ENCODE data around the gene RFWD3. TPM values are rescaled to one million over a fixed set of nuclear protein-coding genes. Genes with fewer than 3 reads are reported as not detected.

The RFWD3 gene
- 27.4 and 47.7 TPM in 2 replicates for total RNA-seq (2014; rRNA removed; shearing (Covaris generic); ENCODE audit: low replicate concordance)

GRCh38 chr16:74666425-74667254 is at the start of gene RFWD3:
Gene RFWD3, minus strand, starts transcription at chr16:74666877. Its CDS starts 5,428 bp downstream, at chr16:74661449.
- in situ Hi-C loops (cut with HindIII; ENCODE audit: low pct_unique_long_range_greater_than_20kb, low sequenced_read_pairs): no loop called here
- DNase-seq (ENCODE audit: low read depth): peak; percentile 95

- in situ Hi-C loops (cut with HindIII; ENCODE audit: low pct_unique_long_range_greater_than_20kb, low sequenced_read_pairs): no loop called here
- DNase-seq (ENCODE audit: low read depth): no peak
Observed at GRCh38 chr16:74716355-74716754, 49.7 kb upstream of the RFWD3 start.

- no peak for DNase-seq (ENCODE audit: low read depth)
- in situ Hi-C loops (cut with HindIII; ENCODE audit: low pct_unique_long_range_greater_than_20kb, low sequenced_read_pairs): no loop called here
Observed at GRCh38 chr16:74713876-74714275, 47.2 kb upstream of the RFWD3 start.

- in situ Hi-C loops (cut with HindIII; ENCODE audit: low pct_unique_long_range_greater_than_20kb, low sequenced_read_pairs): no loop called here
- DNase-seq (ENCODE audit: low read depth): no peak
Observed at GRCh38 chr16:74713325-74713724, 46.6 kb upstream of the RFWD3 start.

- no peak for DNase-seq (ENCODE audit: low read depth)
- in situ Hi-C loops (cut with HindIII; ENCODE audit: low pct_unique_long_range_greater_than_20kb, low sequenced_read_pairs): no loop called here
Observed at GRCh38 chr16:74711938-74712337, 45.3 kb upstream of the RFWD3 start.

GRCh38 chr16:74710401-74710800 is 43.7 kb upstream of the RFWD3 start:
- DNase-seq (ENCODE audit: low read depth): no peak
- in situ Hi-C loops (cut with HindIII; ENCODE audit: low pct_unique_long_range_greater_than_20kb, low sequenced_read_pairs): no loop called here

- in situ Hi-C loops (cut with HindIII; ENCODE audit: low pct_unique_long_range_greater_than_20kb, low sequenced_read_pairs): no loop called here
- peak; percentile 64 for DNase-seq (ENCODE audit: low read depth)
Observed at GRCh38 chr16:74709441-74709877, 42.8 kb upstream of the RFWD3 start.

GRCh38 chr16:74700438-74701225 is 34.0 kb upstream of the RFWD3 start, which contains the start of gene MLKL:
Gene MLKL, minus strand, starts transcription at chr16:74700862. Its CDS starts 5,105 bp downstream, at chr16:74695757.
- in situ Hi-C loops (cut with HindIII; ENCODE audit: low pct_unique_long_range_greater_than_20kb, low sequenced_read_pairs): no loop called here
- DNase-seq (ENCODE audit: low read depth): peak; percentile 77

GRCh38 chr16:74700116-74700437 is 33.4 kb upstream of the RFWD3 start:
- DNase-seq (ENCODE audit: low read depth): no peak
- in situ Hi-C loops (cut with HindIII; ENCODE audit: low pct_unique_long_range_greater_than_20kb, low sequenced_read_pairs): no loop called here

- in situ Hi-C loops (cut with HindIII; ENCODE audit: low pct_unique_long_range_greater_than_20kb, low sequenced_read_pairs): no loop called here
- DNase-seq (ENCODE audit: low read depth): peak; percentile 10
Observed at GRCh38 chr16:74699666-74700065, 33.0 kb upstream of the RFWD3 start.

- in situ Hi-C loops (cut with HindIII; ENCODE audit: low pct_unique_long_range_greater_than_20kb, low sequenced_read_pairs): no loop called here
- DNase-seq (ENCODE audit: low read depth): no peak
Observed at GRCh38 chr16:74698222-74698621, 31.5 kb upstream of the RFWD3 start.

- peak; percentile 83 for DNase-seq (ENCODE audit: low read depth)
- in situ Hi-C loops (cut with HindIII; ENCODE audit: low pct_unique_long_range_greater_than_20kb, low sequenced_read_pairs): no loop called here
Observed at GRCh38 chr16:74695450-74696422, 29.1 kb upstream of the RFWD3 start.

GRCh38 chr16:74691093-74691855 is 24.6 kb upstream of the RFWD3 start:
- in situ Hi-C loops (cut with HindIII; ENCODE audit: low pct_unique_long_range_greater_than_20kb, low sequenced_read_pairs): no loop called here
- no peak for DNase-seq (ENCODE audit: low read depth)

- no peak for DNase-seq (ENCODE audit: low read depth)
- in situ Hi-C loops (cut with HindIII; ENCODE audit: low pct_unique_long_range_greater_than_20kb, low sequenced_read_pairs): no loop called here
Observed at GRCh38 chr16:74682556-74682955, 15.9 kb upstream of the RFWD3 start.

- in situ Hi-C loops (cut with HindIII; ENCODE audit: low pct_unique_long_range_greater_than_20kb, low sequenced_read_pairs): no loop called here
- DNase-seq (ENCODE audit: low read depth): no peak
Observed at GRCh38 chr16:74680681-74681080, 14.0 kb upstream of the RFWD3 start.

- in situ Hi-C loops (cut with HindIII; ENCODE audit: low pct_unique_long_range_greater_than_20kb, low sequenced_read_pairs): no loop called here
- no peak for DNase-seq (ENCODE audit: low read depth)
Observed at GRCh38 chr16:74679983-74680382, 13.3 kb upstream of the RFWD3 start.

GRCh38 chr16:74677868-74678267 is 11.2 kb upstream of the RFWD3 start:
- in situ Hi-C loops (cut with HindIII; ENCODE audit: low pct_unique_long_range_greater_than_20kb, low sequenced_read_pairs): no loop called here
- no peak for DNase-seq (ENCODE audit: low read depth)

- DNase-seq (ENCODE audit: low read depth): no peak
- in situ Hi-C loops (cut with HindIII; ENCODE audit: low pct_unique_long_range_greater_than_20kb, low sequenced_read_pairs): no loop called here
Observed at GRCh38 chr16:74673876-74674275, 7.2 kb upstream of the RFWD3 start.

Data from Caki2 (cell line).